ENCODE data around the gene SLCO2B1.
"Not testable (repeated sequence)": the region's sequence is repeated elsewhere in the genome, so short reads cannot be mapped to it uniquely, and the experiment has no call there.

Gene SLCO2B1

GRCh38 chr11:75150879-75151278, at the start of gene SLCO2B1:
Gene SLCO2B1, plus strand, starts transcription at chr11:75151107. Its CDS starts 275 bp downstream, at chr11:75151382.
- DNase-seq: no peak

GRCh38 chr11:75101424-75102128, 49.3 kb upstream of the SLCO2B1 start:
- DNase-seq: no peak

GRCh38 chr11:75103380-75104026, 47.4 kb upstream of the SLCO2B1 start:
- no peak for DNase-seq

- DNase-seq: no peak
These were observed 45.4 kb upstream of the SLCO2B1 start for GRCh38 chr11:75105462-75105925.

- not testable (repeated sequence) for DNase-seq
These were observed 44.8 kb upstream of the SLCO2B1 start for GRCh38 chr11:75105967-75106681.

GRCh38 chr11:75107187-75107586, 43.7 kb upstream of the SLCO2B1 start:
- DNase-seq: no peak

- DNase-seq: no peak
These were observed 38.7 kb upstream of the SLCO2B1 start for GRCh38 chr11:75112200-75112599.

GRCh38 chr11:75113030-75113429, 37.9 kb upstream of the SLCO2B1 start:
- no peak for DNase-seq

GRCh38 chr11:75114465-75114864, 36.4 kb upstream of the SLCO2B1 start:
- no peak for DNase-seq

GRCh38 chr11:75118577-75118976, 32.3 kb upstream of the SLCO2B1 start:
- DNase-seq: no peak

- no peak for DNase-seq
These were observed 24.3 kb upstream of the SLCO2B1 start for GRCh38 chr11:75126564-75126963.

- DNase-seq: no peak
These were observed 18.8 kb upstream of the SLCO2B1 start for GRCh38 chr11:75132080-75132479.

GRCh38 chr11:75133976-75134375, 16.9 kb upstream of the SLCO2B1 start:
- no peak for DNase-seq

GRCh38 chr11:75135021-75135650, 15.8 kb upstream of the SLCO2B1 start:
- no peak for DNase-seq

GRCh38 chr11:75135651-75136050, 15.3 kb upstream of the SLCO2B1 start:
- DNase-seq: no peak

GRCh38 chr11:75140269-75141138, 10.4 kb upstream of the SLCO2B1 start:
- peak; percentile 72 to 76 for DNase-seq

- no peak for DNase-seq
These were observed 9.7 kb upstream of the SLCO2B1 start for GRCh38 chr11:75141166-75141565.

GRCh38 chr11:75142714-75143419, 8.0 kb upstream of the SLCO2B1 start:
- peak; percentile 66 to 72 for DNase-seq

- DNase-seq: no peak
These were observed 7.5 kb upstream of the SLCO2B1 start for GRCh38 chr11:75143420-75143731.

- DNase-seq: no peak
These were observed 6.2 kb upstream of the SLCO2B1 start for GRCh38 chr11:75144716-75145014.

- DNase-seq: no peak
These were observed 5.5 kb upstream of the SLCO2B1 start for GRCh38 chr11:75145196-75145971.
